Measurements from ENCODE around the gene MRPL2. TPM values are rescaled to one million over a fixed set of nuclear protein-coding genes. Genes with fewer than 3 reads are reported as not detected.
A peak's percentile ranks its signal among the peaks of the same experiment; 100 is the strongest.

MRPL2 gene
- total RNA-seq, 1 experiment from 2014 or later: 110 TPM

GRCh38 chr6:43052842-43053544 lies 6.2 kb downstream of the MRPL2 start:
- H3K4me1 ChIP-seq (replicated peaks; ENCODE audit: insufficient read depth): peaks cover 5% of the 10 kb centered on the region; the same call in 1 of the 2 replicates
- no peak for DNase-seq
- TSS peak; percentile 33 for BruUV-seq (replicated peaks)
- intact Hi-C loops (cut with micrococcal nuclease; ENCODE audit: unreplicated experiment): no loop called here
- peaks cover 3% of the 10 kb centered on the region; the same call in 1 of the 2 replicates for H3K36me3 ChIP-seq (ENCODE audit: low read depth)
- H3K9me3 ChIP-seq (ENCODE audit: insufficient read depth, low read depth): no peaks in the 10 kb centered on the region
- peak; percentile 28; the same call in 1 of the 2 replicates for TF ChIP-seq CTCF (conservative IDR thresholded peaks at IDR 0.05)
- no peak for TF ChIP-seq EZH2 (IDR thresholded peaks at IDR 0.05; ENCODE audit: low read depth)
- POLR2A ChIA-PET (ENCODE audit: unreplicated experiment): interaction anchor here (0.5 to 1.0 kb wide), 5 partner anchors 69 to 920 kb away, joined by 3 to 6 read pairs (median 4); partner anchors contain the start of genes ABCC10, CNPY3 and PPP2R5D
- peaks cover 18% of the 10 kb centered on the region; the same call in 1 of the 2 replicates for H3F3A ChIP-seq (ENCODE audit: insufficient read depth, low read depth)
- H3K4me2 ChIP-seq: peak overlapping the region; percentile 99
- peak overlapping the region; percentile 91 for H2AFZ ChIP-seq
- peak overlapping the region; percentile 89 for H3K4me3 ChIP-seq
- H4K20me1 ChIP-seq (ENCODE audit: insufficient read depth): no peaks in the 10 kb centered on the region
- peaks cover 30% of the 10 kb centered on the region for H3K79me2 ChIP-seq (ENCODE audit: low read depth)
- H3K27me3 ChIP-seq (ENCODE audit: insufficient read depth, low read depth): no peaks in the 10 kb centered on the region
- H3K9me2 ChIP-seq (ENCODE audit: insufficient read depth): no peaks in the 10 kb centered on the region
- CTCF ChIA-PET: interaction anchor here (0.5 to 0.7 kb wide), 3 partner anchors 91 to 108 kb away, joined by 3 to 8 read pairs (median 4); no protein-coding TSS in a partner anchor
- H3K27ac ChIP-seq: peak overlapping the region; percentile 64

- H3K9me3 ChIP-seq (ENCODE audit: insufficient read depth, low read depth): no peaks in the 10 kb centered on the region
- no peak overlapping the region for H3K27ac ChIP-seq
- H3K27me3 ChIP-seq (ENCODE audit: insufficient read depth, low read depth): no peaks in the 10 kb centered on the region
- BruUV-seq (replicated peaks): no TSS peak
- no peaks in the 10 kb centered on the region for H3K9me2 ChIP-seq (ENCODE audit: insufficient read depth)
- no peaks in the 10 kb centered on the region for H4K20me1 ChIP-seq (ENCODE audit: insufficient read depth)
- H3K79me2 ChIP-seq (ENCODE audit: low read depth): peaks cover 23% of the 10 kb centered on the region
- H3K4me2 ChIP-seq: peak overlapping the region; percentile 99
- TF ChIP-seq EZH2 (IDR thresholded peaks at IDR 0.05; ENCODE audit: low read depth) (no peak), CTCF (conservative IDR thresholded peaks at IDR 0.05) (no peak)
- H3K36me3 ChIP-seq (ENCODE audit: low read depth): peaks cover 3% of the 10 kb centered on the region; the same call in 1 of the 2 replicates
- ChIA-PET CTCF (no interaction called here), POLR2A (ENCODE audit: unreplicated experiment) (interaction anchor here (0.7 kb wide), 1 partner anchor 921 kb away, joined by 4 read pairs; no protein-coding TSS in a partner anchor)
- no peak overlapping the region for H2AFZ ChIP-seq
- no peak for DNase-seq
- peaks cover 5% of the 10 kb centered on the region; the same call in 1 of the 2 replicates for H3K4me1 ChIP-seq (replicated peaks; ENCODE audit: insufficient read depth)
- intact Hi-C loops (cut with micrococcal nuclease; ENCODE audit: unreplicated experiment): no loop called here
- H3F3A ChIP-seq (ENCODE audit: insufficient read depth, low read depth): peaks cover 18% of the 10 kb centered on the region; the same call in 1 of the 2 replicates
- H3K4me3 ChIP-seq: peak overlapping the region; percentile 89; the same call in 1 of the 2 replicates
Measured at GRCh38 chr6:43052225-43052841, 6.9 kb downstream of the MRPL2 start.

GRCh38 chr6:43050981-43051380 lies 8.3 kb downstream of the MRPL2 start:
- ChIA-PET CTCF (no interaction called here), POLR2A (ENCODE audit: unreplicated experiment) (no interaction called here)
- H3K9me2 ChIP-seq (ENCODE audit: insufficient read depth): no peaks in the 10 kb centered on the region
- H3K9me3 ChIP-seq (ENCODE audit: insufficient read depth, low read depth): no peaks in the 10 kb centered on the region
- no peaks in the 10 kb centered on the region for H3K27me3 ChIP-seq (ENCODE audit: insufficient read depth, low read depth)
- intact Hi-C loops (cut with micrococcal nuclease; ENCODE audit: unreplicated experiment): no loop called here
- no peaks in the 10 kb centered on the region for H4K20me1 ChIP-seq (ENCODE audit: insufficient read depth)
- TF ChIP-seq EZH2 (IDR thresholded peaks at IDR 0.05; ENCODE audit: low read depth) (no peak), CTCF (conservative IDR thresholded peaks at IDR 0.05) (no peak)
- peaks cover 5% of the 10 kb centered on the region; the same call in 1 of the 2 replicates for H3K4me1 ChIP-seq (replicated peaks; ENCODE audit: insufficient read depth)
- H3K4me2 ChIP-seq: no peak overlapping the region
- H3K4me3 ChIP-seq: no peak overlapping the region
- H3K27ac ChIP-seq: no peak overlapping the region
- no TSS peak for BruUV-seq (replicated peaks)
- H3K36me3 ChIP-seq (ENCODE audit: low read depth): peaks cover 3% of the 10 kb centered on the region; the same call in 1 of the 2 replicates
- H3K79me2 ChIP-seq (ENCODE audit: low read depth): peaks cover 19% of the 10 kb centered on the region
- DNase-seq: no peak
- no peak overlapping the region for H2AFZ ChIP-seq
- H3F3A ChIP-seq (ENCODE audit: insufficient read depth, low read depth): peaks cover 15% of the 10 kb centered on the region; the same call in 1 of the 2 replicates

Measured in PC-9 (cell line).